Prostate gland (tissue), 2 donors: ENCODE data around the gene RAB6A.

Source experiments
- CTCF ChIP-seq, 4 experiments: fragments of 200-600 bp in 2 of 4; fragments of 450-650 bp in 2 of 4; sonication (generic) in 2 of 4; IDR thresholded peaks; 1 replicate in 3 of 4; 2 replicates in 1 of 4; pipeline ENCODE4 v1.5.1; 2016 to 2019; ENCODE audit warnings: antibody characterized with exemption in 4 of 4, mild to moderate bottlenecking in 2 of 4, moderate library complexity in 2 of 4
- POLR2AphosphoS5 ChIP-seq: sonication (generic); formaldehyde crosslinking; IDR thresholded peaks from one replicate; pipeline ENCODE4 v1.6.1; 2017; ENCODE audit warnings: antibody characterized with exemption

GRCh38 chr11:73804712-73805111 is 43.8 kb upstream of the RAB6A start:
- TF ChIP-seq POLR2AphosphoS5: no peak
- TF ChIP-seq CTCF (IDR thresholded peaks at IDR 0.05): no peak
